Glutamatergic neuron (in vitro differentiated cells): ENCODE results near the gene SYNDIG1. TPM values are rescaled to one million over a fixed set of nuclear protein-coding genes. Genes with fewer than 3 reads are reported as not detected.

Experiments
- DNase-seq: peaks from one replicate; pipeline ENCODE4 v3.0.0; 2022
- H3K27ac Mint-ChIP-seq: one replicate; pipeline ENCODE4 v1.8.0; 2020; ENCODE audit warnings: mild to moderate bottlenecking, mixed read lengths, inconsistent platforms; ENCODE audit not compliant: unreplicated experiment
- H3K27me3 Mint-ChIP-seq: one replicate; pipeline ENCODE4 v1.8.0; 2020; ENCODE audit warnings: mild to moderate bottlenecking, moderate library complexity, mixed read lengths, inconsistent platforms; ENCODE audit not compliant: unreplicated experiment
- H3K36me3 Mint-ChIP-seq: one replicate; pipeline ENCODE4 v1.8.0; 2020; ENCODE audit warnings: mild to moderate bottlenecking, mixed read lengths, inconsistent platforms; ENCODE audit not compliant: unreplicated experiment
- H3K4me1 Mint-ChIP-seq: one replicate; pipeline ENCODE4 v1.8.0; 2020; ENCODE audit warnings: mild to moderate bottlenecking, low read depth, mixed read lengths, inconsistent platforms; ENCODE audit not compliant: unreplicated experiment
- H3K4me3 Mint-ChIP-seq: one replicate; pipeline ENCODE4 v1.8.0; 2020; ENCODE audit warnings: mild to moderate bottlenecking, mixed read lengths, inconsistent platforms; ENCODE audit not compliant: unreplicated experiment
- H3K9me3 Mint-ChIP-seq: one replicate; pipeline ENCODE4 v1.8.0; 2020; ENCODE audit warnings: mild to moderate bottlenecking, moderate library complexity, mixed read lengths, inconsistent platforms; ENCODE audit not compliant: unreplicated experiment
- CTCF ChIP-seq: fragments of 200-600 bp; sonication (generic); IDR thresholded peaks from one replicate; pipeline ENCODE4 v1.5.0; 2021; ENCODE audit not compliant: partially characterized antibody, unreplicated experiment
- total RNA-seq: library from RNA; stranded (reverse); fragmentation: NEBNext Ultra II Directional; extraction: Animal tissue kit (Norgen Biotek cat#: 25700); gene quantifications from one replicate; pipeline ENCODE4 v1.2.1, GENCODE V29; 2021; ENCODE audit not compliant: unreplicated experiment

The SYNDIG1 gene
- total RNA-seq, 1 donor from 2014 or later = 10.4 TPM

GRCh38 chr20:24469894-24470745 lies 691 bp downstream of the SYNDIG1 start:
- Mint-ChIP-seq H3K9me3 (peaks cover 15% of the 10 kb centered on the region), H3K4me3 (peak overlapping the region; percentile 96), H3K27ac (peak overlapping the region; percentile 48), H3K4me1 (peaks cover 43% of the 10 kb centered on the region), H3K27me3 (peaks cover 5% of the 10 kb centered on the region), H3K36me3 (no peaks in the 10 kb centered on the region)
- TF ChIP-seq CTCF = no peak
- DNase-seq = peak; percentile 68

GRCh38 chr20:24470746-24471582 lies 1.5 kb downstream of the SYNDIG1 start:
- Mint-ChIP-seq H3K4me3 (peak overlapping the region; percentile 96), H3K4me1 (peaks cover 48% of the 10 kb centered on the region), H3K9me3 (peaks cover 15% of the 10 kb centered on the region), H3K27ac (peak overlapping the region; percentile 48), H3K36me3 (no peaks in the 10 kb centered on the region), H3K27me3 (peaks cover 5% of the 10 kb centered on the region)
- no peak for DNase-seq
- no peak for TF ChIP-seq CTCF

DNA sequence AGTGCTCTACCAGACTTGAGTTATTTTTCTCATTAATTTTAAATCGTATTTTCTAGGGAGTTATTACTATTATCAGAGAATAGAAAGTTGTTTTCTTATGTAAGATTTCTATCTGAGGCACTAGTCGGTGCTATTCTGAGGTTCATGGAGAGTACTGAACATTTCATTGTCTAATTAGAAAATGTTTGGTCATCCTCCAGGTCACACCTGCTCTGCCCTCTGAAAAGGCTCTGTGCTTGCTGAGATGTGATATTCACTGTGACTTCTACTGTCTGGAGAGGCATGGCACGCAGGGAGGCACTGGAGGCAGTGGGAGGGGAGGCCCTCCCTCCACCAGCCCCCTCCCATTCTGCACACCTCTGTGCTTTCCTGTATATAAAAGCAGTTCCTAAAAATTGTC lies 3.0 kb downstream of the SYNDIG1 start:
- H3K27ac Mint-ChIP-seq = no peak overlapping the region
- H3K4me1 Mint-ChIP-seq = peaks cover 53% of the 10 kb centered on the region
- TF ChIP-seq CTCF = no peak
- no peaks in the 10 kb centered on the region for H3K36me3 Mint-ChIP-seq
- H3K9me3 Mint-ChIP-seq = peaks cover 20% of the 10 kb centered on the region
- no peak overlapping the region for H3K4me3 Mint-ChIP-seq
- H3K27me3 Mint-ChIP-seq = peaks cover 5% of the 10 kb centered on the region
- no peak for DNase-seq

- peak overlapping the region; percentile 18 for H3K27ac Mint-ChIP-seq
- DNase-seq = no peak
- peaks cover 1% of the 10 kb centered on the region for H3K27me3 Mint-ChIP-seq
- TF ChIP-seq CTCF = no peak
- H3K36me3 Mint-ChIP-seq = no peaks in the 10 kb centered on the region
- peaks cover 11% of the 10 kb centered on the region for H3K9me3 Mint-ChIP-seq
- no peak overlapping the region for H3K4me3 Mint-ChIP-seq
- peaks cover 46% of the 10 kb centered on the region for H3K4me1 Mint-ChIP-seq
Observed at GRCh38 chr20:24473435-24474223, 4.2 kb downstream of the SYNDIG1 start.
